Measurements from ENCODE around the gene USF3. TPM values are rescaled to one million over a fixed set of nuclear protein-coding genes. Genes with fewer than 3 reads are reported as not detected.
A peak's percentile ranks its signal among the peaks of the same experiment; 100 is the strongest.

Gene USF3
- total and polyA plus RNA-seq, 4 experiments from 2014 or later = 1.4 to 23.7 (median 14.6) TPM

GRCh38 chr3:113685124-113685523 lies 11.3 kb downstream of the USF3 start:
- no peaks in the 10 kb centered on the region for H3K9me3 ChIP-seq (ENCODE audit: control insufficient read depth in 1 of 2, low read length in 2 of 2)
- intact Hi-C loops (cut with micrococcal nuclease) = no loop called here
- no peak for DNase-seq
- CTCF ChIA-PET (ENCODE audit: partially characterized antibody) = no interaction called here
- H3K4me1 ChIP-seq (ENCODE audit: insufficient read depth, low read length) = no peaks in the 10 kb centered on the region
- Mint-ChIP-seq H3K4me1 (peaks cover under 1 to 13% (median 9%) of the 10 kb centered on the region in 4 donors), H3K27me3 (no peaks in the 10 kb centered on the region), H3K9me3 (peaks cover 0 to 17% (median 11%) of the 10 kb centered on the region in 8 donors), H3K27ac (no peak overlapping the region), H3K36me3 (peaks cover 18 to 36% of the 10 kb centered on the region in 2 donors), H3K4me3 (no peak overlapping the region)
- H3K27ac ChIP-seq (ENCODE audit: low read depth, low read length) = no peak overlapping the region
- no peaks in the 10 kb centered on the region for H3K36me3 ChIP-seq (ENCODE audit: insufficient read depth, low read length)
- POLR2A ChIA-PET (ENCODE audit: partially characterized antibody) = interaction anchor here (1.3 kb wide), 1 partner anchor 11 kb away, joined by 3 read pairs; the partner anchor contains the start of gene USF3
- no peaks in the 10 kb centered on the region for H3K27me3 ChIP-seq (ENCODE audit: insufficient read depth, low read length)
- no peak overlapping the region for H3K4me3 ChIP-seq (ENCODE audit: low read length in 2 of 2)

DNA sequence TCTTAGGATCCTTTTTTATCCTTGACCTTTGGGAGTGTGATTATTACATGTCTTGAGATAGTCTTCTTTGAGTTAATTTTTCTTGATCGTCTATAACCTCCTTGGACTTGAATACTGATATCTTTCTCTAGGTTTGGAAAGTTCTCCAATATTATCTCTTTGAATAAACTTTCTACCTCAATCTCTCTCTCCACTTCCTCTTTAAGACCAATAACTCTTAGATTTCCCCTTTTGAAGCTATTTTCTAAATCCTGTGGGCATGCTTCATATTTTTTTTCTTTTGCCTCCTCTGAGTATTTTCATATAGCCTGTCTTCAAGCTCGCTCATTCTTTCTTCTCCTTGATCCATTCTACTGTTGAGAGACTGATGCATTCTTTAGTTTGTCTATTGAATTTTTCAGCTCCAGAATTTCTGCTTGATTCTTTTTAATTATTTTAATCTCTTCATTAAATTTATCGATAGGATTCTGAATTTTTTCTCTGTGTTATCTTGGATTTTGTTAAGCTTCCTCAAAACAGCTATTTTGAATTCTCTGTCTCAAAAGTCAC lies 12.1 kb downstream of the USF3 start:
- no peak overlapping the region for H3K4me3 Mint-ChIP-seq
- Histone ChIP-seq H3K27me3 (ENCODE audit: insufficient read depth, low read length) (no peaks in the 10 kb centered on the region), H3K4me3 (ENCODE audit: low read length in 2 of 2) (no peak overlapping the region), H3K4me1 (ENCODE audit: insufficient read depth, low read length) (no peaks in the 10 kb centered on the region), H3K27ac (ENCODE audit: low read depth, low read length) (no peak overlapping the region), H3K36me3 (ENCODE audit: insufficient read depth, low read length) (no peaks in the 10 kb centered on the region), H3K9me3 (ENCODE audit: control insufficient read depth in 1 of 2, low read length in 2 of 2) (no peaks in the 10 kb centered on the region)
- H3K4me1 Mint-ChIP-seq = peaks cover 4 to 15% (median 13%) of the 10 kb centered on the region in 4 donors
- peak overlapping the region in 1 of 7 donors; percentile 79 for H3K27ac Mint-ChIP-seq
- H3K9me3 Mint-ChIP-seq = peaks cover 0 to 17% (median 11%) of the 10 kb centered on the region in 8 donors
- DNase-seq = no peak
- peaks cover 18 to 36% of the 10 kb centered on the region in 2 donors for H3K36me3 Mint-ChIP-seq
- H3K27me3 Mint-ChIP-seq = no peaks in the 10 kb centered on the region
- CTCF ChIA-PET (ENCODE audit: partially characterized antibody) = no interaction called here
- POLR2A ChIA-PET (ENCODE audit: partially characterized antibody) = no interaction called here
- intact Hi-C loops (cut with micrococcal nuclease) = no loop called here

GRCh38 chr3:113678773-113679172 lies 17.7 kb downstream of the USF3 start:
- Mint-ChIP-seq H3K27me3 (no peaks in the 10 kb centered on the region), H3K27ac (peak overlapping the region in 1 of 7 donors; percentile 75), H3K4me3 (no peak overlapping the region), H3K36me3 (peaks cover 26 to 35% of the 10 kb centered on the region in 2 donors), H3K9me3 (peaks cover 0 to 2% (median 0%) of the 10 kb centered on the region in 8 donors), H3K4me1 (peaks cover 4 to 16% (median 9%) of the 10 kb centered on the region in 4 donors)
- DNase-seq = no peak
- CTCF ChIA-PET (ENCODE audit: partially characterized antibody) = no interaction called here
- intact Hi-C loops (cut with micrococcal nuclease) = no loop called here
- Histone ChIP-seq H3K9me3 (ENCODE audit: control insufficient read depth in 1 of 2, low read length in 2 of 2) (no peaks in the 10 kb centered on the region), H3K4me1 (ENCODE audit: insufficient read depth, low read length) (no peaks in the 10 kb centered on the region), H3K27me3 (ENCODE audit: insufficient read depth, low read length) (no peaks in the 10 kb centered on the region), H3K4me3 (ENCODE audit: low read length in 2 of 2) (no peak overlapping the region), H3K36me3 (ENCODE audit: insufficient read depth, low read length) (peaks cover 6% of the 10 kb centered on the region), H3K27ac (ENCODE audit: low read depth, low read length) (no peak overlapping the region)
- POLR2A ChIA-PET (ENCODE audit: partially characterized antibody) = no interaction called here

- H3K9me3 ChIP-seq (ENCODE audit: control insufficient read depth in 1 of 2, low read length in 2 of 2) = no peaks in the 10 kb centered on the region
- Mint-ChIP-seq H3K36me3 (peaks cover 33 to 44% of the 10 kb centered on the region in 2 donors), H3K27ac (peak overlapping the region in 1 of 7 donors; percentile 60), H3K4me3 (no peak overlapping the region), H3K4me1 (peaks cover 4 to 16% (median 9%) of the 10 kb centered on the region in 4 donors), H3K27me3 (no peaks in the 10 kb centered on the region), H3K9me3 (no peaks in the 10 kb centered on the region)
- peaks cover 9% of the 10 kb centered on the region for H3K36me3 ChIP-seq (ENCODE audit: insufficient read depth, low read length)
- ChIA-PET CTCF (ENCODE audit: partially characterized antibody) (no interaction called here), POLR2A (ENCODE audit: partially characterized antibody) (no interaction called here)
- no peak for DNase-seq
- no peaks in the 10 kb centered on the region for H3K4me1 ChIP-seq (ENCODE audit: insufficient read depth, low read length)
- H3K27me3 ChIP-seq (ENCODE audit: insufficient read depth, low read length) = no peaks in the 10 kb centered on the region
- intact Hi-C loops (cut with micrococcal nuclease) = no loop called here
- no peak overlapping the region for H3K4me3 ChIP-seq (ENCODE audit: low read length in 2 of 2)
- H3K27ac ChIP-seq (ENCODE audit: low read depth, low read length) = no peak overlapping the region
Observed at GRCh38 chr3:113677737-113678136, 18.7 kb downstream of the USF3 start.

DNA sequence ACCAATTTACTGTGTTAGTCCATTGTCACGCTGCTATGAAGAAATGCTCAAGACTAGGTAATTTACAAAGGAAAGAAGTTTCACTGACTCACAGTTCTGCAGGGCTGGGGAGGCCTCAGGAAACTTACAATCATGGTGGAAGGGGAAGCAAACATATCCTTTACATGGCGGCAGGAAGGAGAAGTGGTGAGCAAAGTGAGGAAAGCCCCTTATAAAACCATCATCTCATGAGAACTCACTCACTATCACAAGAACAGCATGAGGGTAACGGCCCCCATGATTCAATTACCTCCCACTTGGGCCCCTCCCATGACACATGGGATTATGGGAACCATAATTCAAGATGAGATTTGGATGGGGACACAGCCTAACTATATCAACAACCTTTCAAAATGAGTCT lies 20.2 kb downstream of the USF3 start:
- Histone ChIP-seq H3K4me3 (ENCODE audit: low read length in 2 of 2) (no peak overlapping the region), H3K36me3 (ENCODE audit: insufficient read depth, low read length) (peaks cover 9% of the 10 kb centered on the region), H3K27me3 (ENCODE audit: insufficient read depth, low read length) (no peaks in the 10 kb centered on the region), H3K27ac (ENCODE audit: low read depth, low read length) (no peak overlapping the region), H3K4me1 (ENCODE audit: insufficient read depth, low read length) (no peaks in the 10 kb centered on the region), H3K9me3 (ENCODE audit: control insufficient read depth in 1 of 2, low read length in 2 of 2) (no peaks in the 10 kb centered on the region)
- ChIA-PET POLR2A (ENCODE audit: partially characterized antibody) (no interaction called here), CTCF (ENCODE audit: partially characterized antibody) (no interaction called here)
- H3K4me3 Mint-ChIP-seq = no peak overlapping the region
- no peak overlapping the region for H3K27ac Mint-ChIP-seq
- intact Hi-C loops (cut with micrococcal nuclease) = no loop called here
- peaks cover 41 to 52% of the 10 kb centered on the region in 2 donors for H3K36me3 Mint-ChIP-seq
- no peak for DNase-seq
- no peaks in the 10 kb centered on the region for H3K9me3 Mint-ChIP-seq
- no peaks in the 10 kb centered on the region for H3K27me3 Mint-ChIP-seq
- H3K4me1 Mint-ChIP-seq = peaks cover 4 to 16% (median 9%) of the 10 kb centered on the region in 4 donors

GRCh38 chr3:113673593-113673992 lies 22.8 kb downstream of the USF3 start:
- intact Hi-C loops (cut with micrococcal nuclease) = no loop called here
- Histone ChIP-seq H3K27ac (ENCODE audit: low read depth, low read length) (no peak overlapping the region), H3K9me3 (ENCODE audit: control insufficient read depth in 1 of 2, low read length in 2 of 2) (no peaks in the 10 kb centered on the region), H3K27me3 (ENCODE audit: insufficient read depth, low read length) (no peaks in the 10 kb centered on the region), H3K4me1 (ENCODE audit: insufficient read depth, low read length) (no peaks in the 10 kb centered on the region), H3K36me3 (ENCODE audit: insufficient read depth, low read length) (peaks cover 9% of the 10 kb centered on the region), H3K4me3 (ENCODE audit: low read length in 2 of 2) (no peak overlapping the region)
- CTCF ChIA-PET (ENCODE audit: partially characterized antibody) = no interaction called here
- Mint-ChIP-seq H3K4me1 (peaks cover 3 to 23% (median 6%) of the 10 kb centered on the region in 4 donors), H3K36me3 (peaks cover 62 to 69% of the 10 kb centered on the region in 2 donors), H3K27me3 (no peaks in the 10 kb centered on the region), H3K27ac (no peak overlapping the region), H3K4me3 (no peak overlapping the region), H3K9me3 (no peaks in the 10 kb centered on the region)
- DNase-seq = no peak
- POLR2A ChIA-PET (ENCODE audit: partially characterized antibody) = no interaction called here

- Mint-ChIP-seq H3K9me3 (no peaks in the 10 kb centered on the region), H3K36me3 (peaks cover 59 to 60% of the 10 kb centered on the region in 2 donors), H3K27ac (peak overlapping the region in 2 of 7 donors; percentile 43 to 71), H3K4me1 (peaks cover 3 to 24% (median 21%) of the 10 kb centered on the region in 4 donors), H3K27me3 (no peaks in the 10 kb centered on the region), H3K4me3 (no peak overlapping the region)
- Histone ChIP-seq H3K27me3 (ENCODE audit: insufficient read depth, low read length) (no peaks in the 10 kb centered on the region), H3K27ac (ENCODE audit: low read depth, low read length) (no peak overlapping the region), H3K9me3 (ENCODE audit: control insufficient read depth in 1 of 2, low read length in 2 of 2) (no peaks in the 10 kb centered on the region), H3K36me3 (ENCODE audit: insufficient read depth, low read length) (peaks cover 8% of the 10 kb centered on the region), H3K4me3 (ENCODE audit: low read length in 2 of 2) (no peak overlapping the region), H3K4me1 (ENCODE audit: insufficient read depth, low read length) (peaks cover 10% of the 10 kb centered on the region)
- POLR2A ChIA-PET (ENCODE audit: partially characterized antibody) = no interaction called here
- CTCF ChIA-PET (ENCODE audit: partially characterized antibody) = interaction anchor here (1.3 to 1.4 kb wide), 2 partner anchors 68 to 174 kb away, joined by 3 to 4 read pairs; no protein-coding TSS in a partner anchor
- intact Hi-C loops (cut with micrococcal nuclease) = no loop called here
- DNase-seq = no peak
Observed at GRCh38 chr3:113668015-113668414, 28.4 kb downstream of the USF3 start.
